Measurements from ENCODE around the gene VTN.

The VTN gene

GRCh38 chr17:28370035-28370743 is at the start of gene VTN:
Gene VTN (minus strand): TSS chr17:28370307. CDS start chr17:28370203, 104 bp downstream.
- DNase-seq (ENCODE audit: low read depth), result no peak

GRCh38 chr17:28416703-28417311 is 46.7 kb upstream of the VTN start:
- no peak for DNase-seq (ENCODE audit: low read depth)

- DNase-seq (ENCODE audit: low read depth), result no peak
Observed at GRCh38 chr17:28415886-28416285, 45.8 kb upstream of the VTN start.

GRCh38 chr17:28413804-28414203 is 43.7 kb upstream of the VTN start:
- no peak for DNase-seq (ENCODE audit: low read depth)

- no peak for DNase-seq (ENCODE audit: low read depth)
Observed at GRCh38 chr17:28412099-28412498, 42.0 kb upstream of the VTN start.

- no peak for DNase-seq (ENCODE audit: low read depth)
Observed at GRCh38 chr17:28407974-28408306, 37.8 kb upstream of the VTN start.

- no peak for DNase-seq (ENCODE audit: low read depth)
Observed at GRCh38 chr17:28407130-28407973, 37.2 kb upstream of the VTN start.

- no peak for DNase-seq (ENCODE audit: low read depth)
Observed at GRCh38 chr17:28406473-28406814, 36.3 kb upstream of the VTN start.

- no peak for DNase-seq (ENCODE audit: low read depth)
Observed at GRCh38 chr17:28405632-28406472, 35.7 kb upstream of the VTN start, which contains the start of gene SLC46A1. Gene SLC46A1 (minus strand): TSS chr17:28406212. CDS start chr17:28406114, 98 bp downstream.

- DNase-seq (ENCODE audit: low read depth), result no peak
Observed at GRCh38 chr17:28404812-28405570, 34.9 kb upstream of the VTN start.

GRCh38 chr17:28404461-28404811 is 34.3 kb upstream of the VTN start:
- DNase-seq (ENCODE audit: low read depth), result no peak

GRCh38 chr17:28404007-28404406 is 33.9 kb upstream of the VTN start:
- no peak for DNase-seq (ENCODE audit: low read depth)

GRCh38 chr17:28402844-28403243 is 32.7 kb upstream of the VTN start:
- DNase-seq (ENCODE audit: low read depth), result no peak

- no peak for DNase-seq (ENCODE audit: low read depth)
Observed at GRCh38 chr17:28402224-28402630, 32.1 kb upstream of the VTN start.

- no peak for DNase-seq (ENCODE audit: low read depth)
Observed at GRCh38 chr17:28399808-28400207, 29.7 kb upstream of the VTN start.

GRCh38 chr17:28398280-28398981 is 28.3 kb upstream of the VTN start:
- DNase-seq (ENCODE audit: low read depth), result no peak

GRCh38 chr17:28397687-28398279 is 27.7 kb upstream of the VTN start:
- DNase-seq (ENCODE audit: low read depth), result no peak

- no peak for DNase-seq (ENCODE audit: low read depth)
Observed at GRCh38 chr17:28397275-28397674, 27.2 kb upstream of the VTN start.

GRCh38 chr17:28396635-28397239 is 26.6 kb upstream of the VTN start:
- no peak for DNase-seq (ENCODE audit: low read depth)

GRCh38 chr17:28395968-28396367 is 25.9 kb upstream of the VTN start:
- DNase-seq (ENCODE audit: low read depth), result no peak

Data from T-helper 22 cell (primary cell).